Activated naive CD4-positive, alpha-beta T cell treated with anti-CD3 and anti-CD28 coated beads for 36 hours (primary cell): ENCODE data around the gene DCAF8. TPM values are rescaled to one million over a fixed set of nuclear protein-coding genes. Genes with fewer than 3 reads are reported as not detected.

Experiments used
- CTCF ChIA-PET: fragments of 350-600 bp; sonication (Branson Sonifier 250); formaldehyde crosslinking; loops from one replicate; lab custom pipeline; 2021; ENCODE audit warnings: antibody characterized with exemption; lab: Charles Lee
- DNase-seq: peaks from one replicate; pipeline ENCODE4 v3.0.0-alpha.2; 2020
- H3K27ac Mint-ChIP-seq: one replicate; pipeline ENCODE4 v1.8.0; 2021; ENCODE audit warnings: mild to moderate bottlenecking, mixed read lengths
- H3K27me3 Mint-ChIP-seq: one replicate; pipeline ENCODE4 v1.8.0; 2021; ENCODE audit warnings: low read depth, mixed read lengths
- H3K36me3 Mint-ChIP-seq: one replicate; pipeline ENCODE4 v1.8.0; 2021; ENCODE audit warnings: low read depth, mixed read lengths
- H3K4me1 Mint-ChIP-seq: one replicate; pipeline ENCODE4 v1.8.0; 2021; ENCODE audit warnings: low read depth, mixed read lengths
- H3K4me3 Mint-ChIP-seq: one replicate; pipeline ENCODE4 v1.8.0; 2021; ENCODE audit warnings: mild to moderate bottlenecking, moderate library complexity, mixed read lengths
- H3K9me3 Mint-ChIP-seq: one replicate; pipeline ENCODE4 v1.8.0; 2021; ENCODE audit warnings: mixed read lengths
- intact Hi-C: fragments of 100-400 bp; cut with micrococcal nuclease; formaldehyde crosslinking; loops from one replicate; pipeline ENCODE4 v1.15.1; 2023
- total RNA-seq, 2 experiments: library from RNA; stranded (reverse); gene quantifications; one replicate each; pipeline ENCODE4 v1.2.3, GENCODE V29; 2021

The DCAF8 gene
- total RNA-seq, 2 experiments from 2014 or later = 218 to 226 TPM

- Mint-ChIP-seq H3K27ac (peak overlapping the region; percentile 48), H3K36me3 (peaks cover 23% of the 10 kb centered on the region), H3K27me3 (no peaks in the 10 kb centered on the region), H3K4me3 (no peak overlapping the region), H3K9me3 (no peaks in the 10 kb centered on the region), H3K4me1 (peaks cover 52% of the 10 kb centered on the region)
- intact Hi-C loops = loop anchor here (5.0 kb wide), 1 partner anchor 286 kb away; no protein-coding TSS in a partner anchor
- CTCF ChIA-PET = interaction anchor here (0.8 to 1.3 kb wide), 3 partner anchors 69 to 83 kb away, joined by 3 read pairs; no protein-coding TSS in a partner anchor
- no peak for DNase-seq
Measured at GRCh38 chr1:160208557-160209320, 53.6 kb downstream of the DCAF8 start.

GRCh38 chr1:160207771-160208556 lies 54.4 kb downstream of the DCAF8 start:
- Mint-ChIP-seq H3K4me3 (no peak overlapping the region), H3K27me3 (no peaks in the 10 kb centered on the region), H3K9me3 (no peaks in the 10 kb centered on the region), H3K27ac (no peak overlapping the region), H3K36me3 (peaks cover 20% of the 10 kb centered on the region), H3K4me1 (peaks cover 52% of the 10 kb centered on the region)
- no peak for DNase-seq
- CTCF ChIA-PET = interaction anchor here (0.5 to 1.4 kb wide), 6 partner anchors 15 to 267 kb away, joined by 3 to 5 read pairs (median 3); no protein-coding TSS in a partner anchor
- intact Hi-C loops = loop anchor here (5.0 kb wide), 1 partner anchor 286 kb away; no protein-coding TSS in a partner anchor

- H3K36me3 Mint-ChIP-seq = peaks cover 15% of the 10 kb centered on the region
- peak overlapping the region; percentile 71 for H3K27ac Mint-ChIP-seq
- CTCF ChIA-PET = interaction anchor here (1.2 to 1.4 kb wide), 2 partner anchors 14 to 83 kb away, joined by 4 to 5 read pairs; no protein-coding TSS in a partner anchor
- DNase-seq = no peak
- H3K4me1 Mint-ChIP-seq = peaks cover 52% of the 10 kb centered on the region
- no peaks in the 10 kb centered on the region for H3K27me3 Mint-ChIP-seq
- intact Hi-C loops = loop anchor here (5.0 kb wide), 1 partner anchor 285 kb away; no protein-coding TSS in a partner anchor
- H3K9me3 Mint-ChIP-seq = no peaks in the 10 kb centered on the region
- H3K4me3 Mint-ChIP-seq = peak overlapping the region; percentile 85
Measured at GRCh38 chr1:160207118-160207650, 55.2 kb downstream of the DCAF8 start.

GRCh38 chr1:160206421-160207117 lies 55.8 kb downstream of the DCAF8 start:
- intact Hi-C loops = loop anchor here (1.0 to 5.0 kb wide), 2 partner anchors 13 to 284 kb away; no protein-coding TSS in a partner anchor
- DNase-seq = no peak
- Mint-ChIP-seq H3K9me3 (no peaks in the 10 kb centered on the region), H3K27me3 (no peaks in the 10 kb centered on the region), H3K4me1 (peaks cover 52% of the 10 kb centered on the region), H3K36me3 (peaks cover 13% of the 10 kb centered on the region), H3K27ac (peak overlapping the region; percentile 71), H3K4me3 (peak overlapping the region; percentile 85)
- CTCF ChIA-PET = interaction anchor here (1.1 to 5.7 kb wide), 4 partner anchors 13 to 85 kb away, joined by 4 to 39 read pairs (median 6); no protein-coding TSS in a partner anchor

GRCh38 chr1:160206036-160206389 lies 56.3 kb downstream of the DCAF8 start:
- peak overlapping the region; percentile 71 for H3K27ac Mint-ChIP-seq
- H3K4me1 Mint-ChIP-seq = peaks cover 49% of the 10 kb centered on the region
- H3K4me3 Mint-ChIP-seq = peak overlapping the region; percentile 85
- H3K9me3 Mint-ChIP-seq = no peaks in the 10 kb centered on the region
- intact Hi-C loops = loop anchor here (1.0 to 5.0 kb wide), 2 partner anchors 13 to 284 kb away; no protein-coding TSS in a partner anchor
- H3K36me3 Mint-ChIP-seq = peaks cover 13% of the 10 kb centered on the region
- CTCF ChIA-PET = interaction anchor here (1.1 to 5.7 kb wide), 2 partner anchors 46 to 85 kb away, joined by 6 to 39 read pairs; no protein-coding TSS in a partner anchor
- peak; percentile 71 for DNase-seq
- no peaks in the 10 kb centered on the region for H3K27me3 Mint-ChIP-seq

GRCh38 chr1:160205242-160206035 lies 56.9 kb downstream of the DCAF8 start, which contains the start of gene PEA15:
PEA15 (plus strand) TSS chr1:160205384; CDS start chr1:160211545, 6,161 bp downstream.
- no peaks in the 10 kb centered on the region for H3K9me3 Mint-ChIP-seq
- H3K4me3 Mint-ChIP-seq = peak within 1 kb of the TSS; percentile 85
- no peaks in the 10 kb centered on the region for H3K27me3 Mint-ChIP-seq
- peaks cover 46% of the 10 kb centered on the region for H3K4me1 Mint-ChIP-seq
- H3K27ac Mint-ChIP-seq = peak within 1 kb of the TSS; percentile 87
- H3K36me3 Mint-ChIP-seq = peaks cover 13% of the 10 kb centered on the region
- peak; percentile 79 for DNase-seq
- CTCF ChIA-PET = interaction anchor here (1.1 to 5.7 kb wide), 4 partner anchors 12 to 171 kb away, joined by 3 to 39 read pairs (median 12); no protein-coding TSS in a partner anchor
- intact Hi-C loops = loop anchor here (1.0 to 5.0 kb wide), 3 partner anchors 12 to 283 kb away; no protein-coding TSS in a partner anchor

- Mint-ChIP-seq H3K9me3 (no peaks in the 10 kb centered on the region), H3K4me1 (peaks cover 39% of the 10 kb centered on the region), H3K27me3 (no peaks in the 10 kb centered on the region), H3K36me3 (peaks cover 11% of the 10 kb centered on the region), H3K27ac (peak overlapping the region; percentile 85), H3K4me3 (peak overlapping the region; percentile 85)
- intact Hi-C loops = loop anchor here (1.0 to 5.0 kb wide), 5 partner anchors 48 to 282 kb away; partner anchors contain the start of gene PEX19
- peak; percentile 54 for DNase-seq
- CTCF ChIA-PET = interaction anchor here (0.6 to 5.7 kb wide), 8 partner anchors 11 to 176 kb away, joined by 3 to 39 read pairs (median 6); no protein-coding TSS in a partner anchor
Measured at GRCh38 chr1:160204526-160205241, 57.7 kb downstream of the DCAF8 start.

- H3K27ac Mint-ChIP-seq = no peak overlapping the region
- intact Hi-C loops = no loop called here
Measured at GRCh38 chr1:160200786-160201185, 61.6 kb downstream of the DCAF8 start.

GRCh38 chr1:160197231-160197630 lies 65.1 kb downstream of the DCAF8 start:
- CTCF ChIA-PET = interaction anchor here (3.0 kb wide), 1 partner anchor 94 kb away, joined by 24 read pairs; no protein-coding TSS in a partner anchor
- no peaks in the 10 kb centered on the region for H3K4me1 Mint-ChIP-seq
- DNase-seq = no peak
- H3K27ac Mint-ChIP-seq = no peak overlapping the region
- no peaks in the 10 kb centered on the region for H3K9me3 Mint-ChIP-seq
- intact Hi-C loops = no loop called here
- H3K4me3 Mint-ChIP-seq = no peak overlapping the region
- no peaks in the 10 kb centered on the region for H3K36me3 Mint-ChIP-seq
- H3K27me3 Mint-ChIP-seq = no peaks in the 10 kb centered on the region

More at GRCh38 chr1:160200786-160201185, 61.6 kb downstream of the DCAF8 start:
- H3K4me1 Mint-ChIP-seq = peaks cover 9% of the 10 kb centered on the region
- H3K4me3 Mint-ChIP-seq = no peak overlapping the region
- H3K9me3 Mint-ChIP-seq = no peaks in the 10 kb centered on the region
- CTCF ChIA-PET = interaction anchor here (1.3 to 5.7 kb wide), 6 partner anchors 7 to 176 kb away, joined by 3 to 39 read pairs (median 12); partner anchors contain the start of gene CASQ1
- H3K27me3 Mint-ChIP-seq = no peaks in the 10 kb centered on the region
- no peak for DNase-seq
- H3K36me3 Mint-ChIP-seq = no peaks in the 10 kb centered on the region

- intact Hi-C loops = no loop called here
- no peaks in the 10 kb centered on the region for H3K27me3 Mint-ChIP-seq
- H3K4me3 Mint-ChIP-seq = no peak overlapping the region
- CTCF ChIA-PET = interaction anchor here (0.7 to 3.0 kb wide), 3 partner anchors 96 to 183 kb away, joined by 3 to 24 read pairs (median 6); no protein-coding TSS in a partner anchor
- no peaks in the 10 kb centered on the region for H3K36me3 Mint-ChIP-seq
- no peaks in the 10 kb centered on the region for H3K9me3 Mint-ChIP-seq
- no peaks in the 10 kb centered on the region for H3K4me1 Mint-ChIP-seq
- H3K27ac Mint-ChIP-seq = no peak overlapping the region
- no peak for DNase-seq
Measured at GRCh38 chr1:160196143-160196542, 66.2 kb downstream of the DCAF8 start.
